Pericardium fibroblast (primary cell): ENCODE results near the gene UBALD2. TPM values are rescaled to one million over a fixed set of nuclear protein-coding genes. Genes with fewer than 3 reads are reported as not detected.

Experiments used
- total RNA-seq: library from RNA; depleted of rRNA; stranded (reverse); fragments of >200 nt; gene quantifications from 2 replicates; pipeline ENCODE4 v1.2.3, GENCODE V29; 2015

The UBALD2 gene
- total RNA-seq = 5.6 and 7.0 TPM in 2 replicates

GRCh38 chr17:76264755-76265623 is at the start of gene UBALD2:
TSS of gene UBALD2 (plus strand) at chr17:76265348. CDS start at chr17:76265506, 158 bp downstream.

GRCh38 chr17:76240461-76241203 is 24.5 kb upstream of the UBALD2 start, which contains the start of gene RNF157:
TSS of gene RNF157 (minus strand) at chr17:76240493. CDS start at chr17:76240240, 253 bp downstream.

GRCh38 chr17:76307966-76308338 is 42.8 kb downstream of the UBALD2 start, which contains the start of gene QRICH2:
TSS of gene QRICH2 (minus strand) at chr17:76308276. CDS start at chr17:76307998, 278 bp downstream.

Other genes starting within 250 kb of the UBALD2 start
- not detected in 2 replicates for gene EVPL, start 238.0 kb upstream of the UBALD2 start, total RNA-seq
- gene SRP68, start 192.8 kb upstream of the UBALD2 start, total RNA-seq = 16.7 and 24.9 TPM in 2 replicates
- not detected in 2 replicates for gene GALR2, start 190.6 kb upstream of the UBALD2 start, total RNA-seq
- not detected in 2 replicates for gene ZACN, start 186.2 kb upstream of the UBALD2 start, total RNA-seq
- gene EXOC7, start 161.6 kb upstream of the UBALD2 start, total RNA-seq = 48.9 and 49.9 TPM in 2 replicates
- gene FOXJ1, start 124.1 kb upstream of the UBALD2 start, total RNA-seq = not detected in 2 replicates
- 0.12 and 0.34 TPM in 2 replicates for gene RNF157, start 24.9 kb upstream of the UBALD2 start, total RNA-seq
- gene QRICH2, start 42.9 kb downstream of the UBALD2 start, total RNA-seq = 1.5 and 3.0 TPM in 2 replicates
- 41.0 and 42.7 TPM in 2 replicates for gene PRPSAP1, start 88.6 kb downstream of the UBALD2 start, total RNA-seq
- gene SPHK1, start 119.3 kb downstream of the UBALD2 start, total RNA-seq = 32.8 and 36.4 TPM in 2 replicates
- gene UBE2O, start 187.8 kb downstream of the UBALD2 start, total RNA-seq = 14.8 and 16.9 TPM in 2 replicates
- gene AANAT, start 202.3 kb downstream of the UBALD2 start, total RNA-seq = 0.43 TPM in 1 of 2 replicates, not detected in the other
- 5.3 and 16.1 TPM in 2 replicates for gene RHBDF2, start 236.1 kb downstream of the UBALD2 start, total RNA-seq